ENCODE results near the gene MALRD1.

Gene MALRD1

GRCh38 chr10:19231034-19231433 lies 182.4 kb downstream of the MALRD1 start:
- DNase-seq = no peak

- no peak for DNase-seq
These were observed 197.5 kb downstream of the MALRD1 start for GRCh38 chr10:19245889-19246752.

- DNase-seq = no peak
These were observed 199.2 kb downstream of the MALRD1 start for GRCh38 chr10:19247843-19248242.

- DNase-seq = no peak
These were observed 201.9 kb downstream of the MALRD1 start for GRCh38 chr10:19250546-19250945.

- no peak for DNase-seq
These were observed 203.9 kb downstream of the MALRD1 start for GRCh38 chr10:19252531-19252930.

GRCh38 chr10:19256331-19256730 lies 207.7 kb downstream of the MALRD1 start:
- no peak for DNase-seq

GRCh38 chr10:19263262-19263661 lies 214.7 kb downstream of the MALRD1 start:
- no peak for DNase-seq

GRCh38 chr10:19283285-19283684 lies 234.7 kb downstream of the MALRD1 start:
- no peak for DNase-seq

- no peak for DNase-seq
These were observed 235.2 kb downstream of the MALRD1 start for GRCh38 chr10:19283786-19284185.

- DNase-seq = no peak
These were observed 242.2 kb downstream of the MALRD1 start for GRCh38 chr10:19290770-19291169.

- DNase-seq = no peak
These were observed 245.6 kb downstream of the MALRD1 start for GRCh38 chr10:19294233-19294632.

- DNase-seq = no peak
These were observed 251.0 kb downstream of the MALRD1 start for GRCh38 chr10:19299645-19300044.

GRCh38 chr10:19302117-19302516 lies 253.5 kb downstream of the MALRD1 start:
- no peak for DNase-seq

GRCh38 chr10:19310066-19310465 lies 261.5 kb downstream of the MALRD1 start:
- DNase-seq = no peak

GRCh38 chr10:19316204-19316870 lies 267.7 kb downstream of the MALRD1 start:
- no peak for DNase-seq

- DNase-seq = no peak
These were observed 269.4 kb downstream of the MALRD1 start for GRCh38 chr10:19317952-19318351.

- DNase-seq = no peak
These were observed 277.0 kb downstream of the MALRD1 start for GRCh38 chr10:19325581-19325980.

- no peak for DNase-seq
These were observed 280.0 kb downstream of the MALRD1 start for GRCh38 chr10:19328582-19328981.

- no peak for DNase-seq
These were observed 280.9 kb downstream of the MALRD1 start for GRCh38 chr10:19329475-19329874.

- DNase-seq = no peak
These were observed 283.7 kb downstream of the MALRD1 start for GRCh38 chr10:19332304-19332703.

- no peak for DNase-seq
These were observed 285.0 kb downstream of the MALRD1 start for GRCh38 chr10:19333631-19334030.

- no peak for DNase-seq
These were observed 299.0 kb downstream of the MALRD1 start for GRCh38 chr10:19347621-19348020.

- no peak for DNase-seq
These were observed 318.6 kb downstream of the MALRD1 start for GRCh38 chr10:19367176-19367575.

- DNase-seq = no peak
These were observed 325.4 kb downstream of the MALRD1 start for GRCh38 chr10:19373988-19374387.
